WERI-Rb-1 (cell line): ENCODE measurements around the gene E2F3.

Experiments used
- DNase-seq: peaks from one replicate; pipeline ENCODE4 v3.0.0-alpha.2; 2020
- H3K27ac ChIP-seq: fragments of 250-450 bp; sonication (Bioruptor Pico); 2 replicates; pipeline ENCODE4 v1.5.1; 2020; ENCODE audit warnings: mild to moderate bottlenecking, moderate library complexity
- H3K27me3 ChIP-seq: fragments of 250-450 bp; sonication (Bioruptor Pico); 2 replicates; pipeline ENCODE4 v1.5.1; 2021; ENCODE audit warnings: mild to moderate bottlenecking, low read depth, moderate library complexity; ENCODE audit not compliant: insufficient read depth, severe bottlenecking
- H3K36me3 ChIP-seq: fragments of 250-450 bp; sonication (Bioruptor Pico); 2 replicates; pipeline ENCODE4 v1.5.1; 2020; ENCODE audit warnings: mild to moderate bottlenecking, moderate library complexity
- H3K4me3 ChIP-seq: 2 replicates; pipeline ENCODE4 v1.5.1; 2011; ENCODE audit warnings: low read depth, mild to moderate bottlenecking, control low read depth, low read length
- H3K9me3 ChIP-seq: fragments of 250-450 bp; sonication (Bioruptor Pico); 2 replicates; pipeline ENCODE4 v1.5.1; 2021; ENCODE audit warnings: mild to moderate bottlenecking, moderate library complexity; ENCODE audit not compliant: severe bottlenecking
- CTCF ChIP-seq: IDR thresholded peaks from 2 replicates; pipeline ENCODE4 v1.5.1; 2011; ENCODE audit warnings: low read depth, mild to moderate bottlenecking, control low read depth, inconsistent platforms, low read length

Gene E2F3

GRCh38 chr6:20472748-20473147 is 71.1 kb downstream of the E2F3 start:
- no peak for DNase-seq
- H3K4me3 ChIP-seq = no peak overlapping the region
- no peaks in the 10 kb centered on the region for H3K27me3 ChIP-seq
- H3K27ac ChIP-seq = peak overlapping the region; percentile 7
- no peaks in the 10 kb centered on the region for H3K9me3 ChIP-seq
- H3K36me3 ChIP-seq = peaks cover 36% of the 10 kb centered on the region
- no peak for TF ChIP-seq CTCF

GRCh38 chr6:20473518-20473917 is 71.8 kb downstream of the E2F3 start:
- no peak for DNase-seq
- H3K4me3 ChIP-seq = no peak overlapping the region
- no peak for TF ChIP-seq CTCF
- no peaks in the 10 kb centered on the region for H3K9me3 ChIP-seq
- H3K36me3 ChIP-seq = peaks cover 34% of the 10 kb centered on the region
- H3K27me3 ChIP-seq = no peaks in the 10 kb centered on the region
- H3K27ac ChIP-seq = no peak overlapping the region

GRCh38 chr6:20474874-20475542 is 73.3 kb downstream of the E2F3 start:
- no peak for DNase-seq
- TF ChIP-seq CTCF = no peak
- Histone ChIP-seq H3K4me3 (no peak overlapping the region), H3K27me3 (no peaks in the 10 kb centered on the region), H3K27ac (no peak overlapping the region), H3K9me3 (no peaks in the 10 kb centered on the region), H3K36me3 (peaks cover 37% of the 10 kb centered on the region)

DNA sequence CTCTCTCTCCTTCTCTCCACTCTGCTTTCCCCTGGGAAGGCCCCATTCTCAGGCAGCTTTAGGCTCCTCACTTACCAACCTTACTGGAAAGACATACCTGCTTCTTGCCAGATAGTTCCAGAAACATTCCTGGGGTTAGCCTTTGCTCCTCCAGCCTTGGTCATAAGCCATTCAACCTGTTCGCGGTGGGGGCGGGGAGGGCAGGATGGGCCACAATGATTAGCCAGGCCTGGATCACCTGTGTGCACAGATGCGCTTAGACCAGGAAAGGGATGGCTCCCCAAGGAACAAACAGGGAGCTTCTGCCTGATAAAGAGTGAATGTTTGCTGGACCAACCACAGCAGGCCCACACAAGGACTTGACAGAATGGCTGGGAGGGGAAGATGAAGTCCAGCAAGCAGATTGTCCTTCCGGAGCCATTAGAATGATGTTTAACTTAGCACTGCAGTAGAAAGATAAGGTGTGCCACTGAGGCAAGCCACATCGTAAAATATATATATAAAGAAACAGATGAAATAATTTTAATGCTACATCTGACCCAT is 74.9 kb downstream of the E2F3 start:
- Histone ChIP-seq H3K4me3 (no peak overlapping the region), H3K27ac (no peak overlapping the region), H3K9me3 (no peaks in the 10 kb centered on the region), H3K27me3 (no peaks in the 10 kb centered on the region), H3K36me3 (peaks cover 48% of the 10 kb centered on the region)
- no peak for DNase-seq
- TF ChIP-seq CTCF = no peak

DNA sequence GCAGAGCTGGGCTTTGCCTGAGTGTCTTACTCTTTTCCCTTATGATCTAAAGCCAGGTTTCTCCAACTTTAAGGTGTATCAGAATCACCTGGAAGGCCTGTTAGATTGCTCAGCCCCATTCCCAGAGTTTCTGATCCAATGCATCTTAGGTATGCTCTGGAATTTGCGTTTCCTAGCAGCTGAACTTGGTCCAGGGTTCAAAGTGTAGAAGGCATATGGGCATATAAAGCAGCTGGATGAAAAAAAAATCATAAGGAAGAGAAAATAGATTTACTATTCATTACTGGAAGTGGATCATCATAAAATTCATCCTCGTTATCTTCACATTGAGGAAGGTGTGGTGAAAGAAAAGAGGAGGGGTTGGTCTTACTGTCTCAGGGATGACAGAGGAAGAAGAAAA is 75.8 kb downstream of the E2F3 start:
- H3K27ac ChIP-seq = no peak overlapping the region
- peaks cover 55% of the 10 kb centered on the region for H3K36me3 ChIP-seq
- DNase-seq = no peak
- H3K4me3 ChIP-seq = no peak overlapping the region
- H3K27me3 ChIP-seq = no peaks in the 10 kb centered on the region
- no peak for TF ChIP-seq CTCF
- H3K9me3 ChIP-seq = no peaks in the 10 kb centered on the region

- H3K9me3 ChIP-seq = no peaks in the 10 kb centered on the region
- no peak for DNase-seq
- H3K4me3 ChIP-seq = no peak overlapping the region
- H3K27me3 ChIP-seq = no peaks in the 10 kb centered on the region
- peaks cover 69% of the 10 kb centered on the region for H3K36me3 ChIP-seq
- TF ChIP-seq CTCF = no peak
- no peak overlapping the region for H3K27ac ChIP-seq
These were observed 77.4 kb downstream of the E2F3 start for GRCh38 chr6:20479060-20479459.
